Measurements from ENCODE around the gene REEP2.
"Not testable (repeated sequence)": the region's sequence is repeated elsewhere in the genome, so short reads cannot be mapped to it uniquely, and the experiment has no call there.

The REEP2 gene

GRCh38 chr5:138471052-138471361 lies 32.1 kb downstream of the REEP2 start:
- DNase-seq (ENCODE audit: low read depth) = no peak
- no peak for TF ChIP-seq CTCF (IDR thresholded peaks at IDR 0.05; ENCODE audit: insufficient read depth, low read depth, low read length, missing control alignments)
- H3K4me3 ChIP-seq (ENCODE audit: low read depth, low read length) = no peak overlapping the region

GRCh38 chr5:138472353-138472752 lies 33.5 kb downstream of the REEP2 start:
- TF ChIP-seq CTCF (IDR thresholded peaks at IDR 0.05; ENCODE audit: insufficient read depth, low read depth, low read length, missing control alignments) = no peak
- no peak for DNase-seq (ENCODE audit: low read depth)
- no peak overlapping the region for H3K4me3 ChIP-seq (ENCODE audit: low read depth, low read length)

- H3K4me3 ChIP-seq (ENCODE audit: low read depth, low read length) = not testable (repeated sequence)
These were observed 34.3 kb downstream of the REEP2 start for GRCh38 chr5:138473151-138473550.

GRCh38 chr5:138476918-138477317 lies 38.1 kb downstream of the REEP2 start:
- H3K4me3 ChIP-seq (ENCODE audit: low read depth, low read length) = no peak overlapping the region
- TF ChIP-seq CTCF (IDR thresholded peaks at IDR 0.05; ENCODE audit: insufficient read depth, low read depth, low read length, missing control alignments) = no peak
- DNase-seq (ENCODE audit: low read depth) = no peak

More at GRCh38 chr5:138473151-138473550, 34.3 kb downstream of the REEP2 start:
- not testable (repeated sequence) for DNase-seq (ENCODE audit: low read depth)

GRCh38 chr5:138482638-138483037 lies 43.8 kb downstream of the REEP2 start:
- H3K4me3 ChIP-seq (ENCODE audit: low read depth, low read length) = no peak overlapping the region
- DNase-seq (ENCODE audit: low read depth) = no peak
- TF ChIP-seq CTCF (IDR thresholded peaks at IDR 0.05; ENCODE audit: insufficient read depth, low read depth, low read length, missing control alignments) = no peak

GRCh38 chr5:138488481-138488945 lies 49.7 kb downstream of the REEP2 start:
- no peak for TF ChIP-seq CTCF (IDR thresholded peaks at IDR 0.05; ENCODE audit: insufficient read depth, low read depth, low read length, missing control alignments)
- no peak for DNase-seq (ENCODE audit: low read depth)

GRCh38 chr5:138489683-138490061 lies 50.8 kb downstream of the REEP2 start:
- TF ChIP-seq CTCF (IDR thresholded peaks at IDR 0.05; ENCODE audit: insufficient read depth, low read depth, low read length, missing control alignments) = no peak
- no peak overlapping the region for H3K4me3 ChIP-seq (ENCODE audit: low read depth, low read length)
- DNase-seq (ENCODE audit: low read depth) = no peak

More at GRCh38 chr5:138488481-138488945, 49.7 kb downstream of the REEP2 start:
- H3K4me3 ChIP-seq (ENCODE audit: low read depth, low read length) = no peak overlapping the region

Measured in GM12865 (cell line).